Pancreas (tissue), 10 donors: ENCODE results near the gene ANKRD42. TPM values are rescaled to one million over a fixed set of nuclear protein-coding genes. Genes with fewer than 3 reads are reported as not detected.

Experiments used
- ATAC-seq, 4 donors: fragments of 200-7000 bp; cut with Tn5 transposase; one replicate each; pipeline versions ENCODE4 v1.8.0 to v1.9.1; 2020; ENCODE audit warnings: mild to moderate bottlenecking in 4 of 4, moderate library complexity in 4 of 4
- DNase-seq, 6 donors: peaks; one replicate each; pipeline ENCODE4 v3.0.0-alpha.2; 2020
- FAIRE-seq: peaks from 2 replicates; lab custom pipeline; 2012; peaks lifted over from hg19 to GRCh38; lab: Jason Lieb, UNC
- H3K27ac ChIP-seq, 4 donors: fragments of 200-600 bp; sonication (generic); 1 replicate in 3 of 4; 2 replicates in 1 of 4; pipeline versions ENCODE4 v1.5.0 to v1.8.0; 2020
- H3K27me3 ChIP-seq, 4 donors: fragments of 200-600 bp; one replicate each; pipeline ENCODE4 v1.8.0; 2021
- H3K36me3 ChIP-seq, 3 donors: fragments of 200-600 bp; sonication (generic) in 1 of 3; one replicate each; pipeline versions ENCODE4 v1.5.0 to v1.8.0; 2020 to 2021
- H3K4me1 ChIP-seq, 3 donors: fragments of 200-600 bp; one replicate each; pipeline ENCODE4 v1.8.0; 2021
- H3K4me3 ChIP-seq, 4 donors: fragments of 200-600 bp; sonication (generic) in 2 of 4; one replicate each; pipeline versions ENCODE4 v1.5.0 to v1.8.0; 2020 to 2021
- H3K9me3 ChIP-seq, 4 donors: fragments of 200-600 bp; one replicate each; pipeline ENCODE4 v1.8.0; 2021
- CTCF ChIP-seq, 4 donors: fragments of 200-600 bp; sonication (generic) in 3 of 4; IDR thresholded peaks; one replicate each; pipeline versions ENCODE4 v1.5.0 to v1.8.0; 2021; ENCODE audit warnings: antibody characterized with exemption in 4 of 4
- WGBS, 2 donors: extraction: QIAGEN DNeasy Blood & Tissue Kit; methylation state at CpG; one replicate each; pipeline ENCODE4 v1.1.7; 2013; 5-methylcytosine and 5-hydroxymethylcytosine counted together
- intact Hi-C, 3 donors: fragments of 100-400 bp; cut with DNase I; formaldehyde crosslinking; loops; one replicate each; pipeline versions ENCODE4 v1.11.1 to v1.14.2; 2022
- polyA plus RNA-seq, 2 donors: library from polyadenylated mRNA; stranded (reverse); fragments of 200-250 nt; gene quantifications; one replicate each; pipeline ENCODE4 v1.2.3, GENCODE V29; 2013
- total RNA-seq, 6 donors: library from RNA; stranded (reverse); fragmentation: NEBNext Ultra II Directional in 4 of 6; extraction: Animal tissue kit (Norgen Biotek cat#: 25700) in 4 of 6; gene quantifications; one replicate each; pipeline versions ENCODE4 v1.2.1 to v1.2.4, GENCODE V29; 2021 to 2023
- donor health status: healthy with polysubstance abuse.
- donor health status: DM: no; HTN: no; CAD: no; lungs with moderate emphysema.
- donor health status: DM: no; HTN: no; CAD: no.
- donor health status: control.
- donor health status: control.
- donor health status: Bipolar disorder and iron deficiency.
- donor health status: DM: yes; HTN: yes; CAD: no.
- donor health status: DM: no; HTN: no; CAD: no.
- donor health status: DM: no; HTN: no; CAD: no.
- donor health status: DM: yes; HTN: yes; CAD: no.

Gene ANKRD42
- 1 to 10 TPM; 4.1 to 8.1 (median 5.3) TPM for total RNA-seq
- polyA plus RNA-seq, result 1 to 10 TPM; 3.5 to 5.4 TPM

DNA sequence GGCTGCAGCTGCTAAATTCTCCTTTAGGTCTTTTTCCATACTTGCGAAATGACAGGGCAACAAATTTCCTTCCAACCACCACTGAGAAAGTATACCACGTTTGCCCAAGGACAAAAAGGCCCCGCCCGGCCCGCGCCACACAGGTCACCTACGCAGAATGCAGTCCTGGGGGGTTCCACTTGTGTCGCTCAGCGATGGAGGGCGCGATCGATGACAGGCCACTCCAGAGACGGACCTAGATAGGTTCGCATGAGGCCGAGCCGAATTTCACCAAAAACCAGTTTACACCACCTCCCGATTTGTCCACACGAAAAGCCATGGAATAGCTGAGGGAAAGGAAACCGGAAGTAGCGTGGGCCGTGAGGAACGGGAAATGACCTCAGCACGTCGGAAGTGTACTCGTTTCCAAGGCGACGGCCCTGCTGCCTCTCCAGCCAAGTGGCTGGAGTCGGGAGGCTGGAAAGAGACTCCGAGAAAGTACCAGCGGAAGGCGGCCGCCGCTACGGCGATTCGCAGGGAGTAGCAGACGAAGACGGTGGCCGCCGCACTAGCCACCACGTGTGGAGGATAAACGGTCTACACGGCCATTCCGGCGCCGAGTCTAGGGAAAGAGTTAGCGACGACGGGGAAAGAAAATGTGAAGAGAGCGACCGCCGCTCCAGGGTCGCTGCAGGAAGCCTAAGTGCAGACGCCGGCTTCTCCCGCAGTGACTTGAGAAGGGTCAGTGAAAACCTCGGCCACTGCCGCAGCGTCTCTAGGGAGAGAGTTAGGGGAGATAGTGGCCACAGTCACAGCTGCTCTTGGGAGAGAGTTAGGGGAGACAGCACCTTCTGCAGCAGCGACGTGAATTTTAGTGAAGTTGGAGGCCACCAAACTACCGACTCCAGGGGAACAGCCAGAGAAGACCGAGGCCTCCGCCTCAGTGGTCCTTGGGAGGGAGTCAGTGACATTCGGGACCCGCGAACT is at the start of gene ANKRD42:
ANKRD42 (plus strand) TSS at position 398 of the 966 bp plus-strand sequence. CDS start 959 bp downstream, outside the sequence.
- Histone ChIP-seq H3K4me3 (peak within 1 kb of the TSS; percentile 50 to 87 (median 62)), H3K4me1 (peaks cover 8 to 24% (median 18%) of the 10 kb centered on the region in 3 donors), H3K27me3 (no peaks in the 10 kb centered on the region), H3K36me3 (peaks cover 0 to 23% (median 0%) of the 10 kb centered on the region in 3 donors), H3K9me3 (no peaks in the 10 kb centered on the region), H3K27ac (peak within 1 kb of the TSS; percentile 80 to 91 (median 85))
- intact Hi-C loops, result no loop called here
- no peak for TF ChIP-seq CTCF (IDR thresholded peaks at IDR 0.05)
- FAIRE-seq (no peak), DNase-seq (peak; percentile 89 to 95 (median 93)), ATAC-seq (peak; percentile 95 to 98 (median 98))
- WGBS, 2 donors, result 0 to 1% methylated on average over 66 to 67 of the region's 67 CpGs

GRCh38 chr11:83147895-83148294 is 45.6 kb upstream of the ANKRD42 start:
- 83 to 92% methylated on average over 4 of the region's 4 CpGs for WGBS, 2 donors
- no peaks in the 10 kb centered on the region for H3K36me3 ChIP-seq
- DNase-seq (no peak), FAIRE-seq (no peak), ATAC-seq (no peak)
- no peaks in the 10 kb centered on the region for H3K4me1 ChIP-seq
- intact Hi-C loops, result no loop called here
- no peak for TF ChIP-seq CTCF (IDR thresholded peaks at IDR 0.05)
- H3K9me3 ChIP-seq, result no peaks in the 10 kb centered on the region
- H3K27ac ChIP-seq, result no peak overlapping the region
- H3K27me3 ChIP-seq, result no peaks in the 10 kb centered on the region
- H3K4me3 ChIP-seq, result no peak overlapping the region

- 96 to 98% methylated on average over 2 of the region's 2 CpGs for WGBS, 2 donors
Measured at GRCh38 chr11:83150450-83150849, 43.1 kb upstream of the ANKRD42 start.

DNA sequence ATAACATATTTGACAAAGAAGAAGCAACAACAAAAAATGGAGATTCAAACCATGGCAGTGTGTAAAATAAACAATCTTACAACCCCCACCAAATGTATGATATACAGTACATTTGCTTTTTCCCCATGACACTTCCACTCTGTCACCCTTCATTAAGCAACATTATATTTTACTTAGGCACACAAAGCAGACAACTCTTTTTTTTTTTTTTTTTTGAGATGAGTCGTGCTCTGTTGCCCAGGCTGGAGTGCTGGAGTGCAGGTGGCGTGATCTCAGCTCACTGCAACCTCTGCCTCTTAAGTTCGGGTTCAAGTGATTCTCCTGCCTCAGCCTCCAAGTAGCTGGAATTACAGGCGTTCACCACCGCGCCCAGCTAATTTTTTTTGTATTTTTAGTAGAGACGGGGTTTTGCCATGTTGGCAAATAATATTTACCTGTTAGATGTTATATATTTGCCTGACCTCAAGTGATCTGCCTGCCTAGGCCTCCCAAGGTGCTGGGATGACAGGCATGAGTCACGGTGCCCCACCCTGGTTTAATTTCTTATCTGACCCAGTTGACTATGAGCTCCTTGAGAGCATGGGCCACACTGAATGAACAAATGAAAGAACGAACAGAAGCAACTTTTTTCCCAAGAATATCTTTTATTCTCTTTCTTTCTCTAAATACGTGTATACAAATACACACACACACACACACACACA is 42.1 kb upstream of the ANKRD42 start:
- H3K4me1 ChIP-seq, result no peaks in the 10 kb centered on the region
- H3K27ac ChIP-seq, result no peak overlapping the region
- DNase-seq, result no peak
- FAIRE-seq, result no peak
- TF ChIP-seq CTCF (IDR thresholded peaks at IDR 0.05), result no peak
- no peaks in the 10 kb centered on the region for H3K36me3 ChIP-seq
- 82 to 90% methylated on average over 10 of the region's 10 CpGs for WGBS, 2 donors
- no peak overlapping the region for H3K4me3 ChIP-seq
- intact Hi-C loops, result no loop called here
- H3K9me3 ChIP-seq, result no peaks in the 10 kb centered on the region
- H3K27me3 ChIP-seq, result no peaks in the 10 kb centered on the region
- ATAC-seq, result no peak

More at GRCh38 chr11:83150450-83150849, 43.1 kb upstream of the ANKRD42 start:
- Histone ChIP-seq H3K4me1 (no peaks in the 10 kb centered on the region), H3K36me3 (no peaks in the 10 kb centered on the region), H3K4me3 (no peak overlapping the region), H3K27me3 (no peaks in the 10 kb centered on the region), H3K9me3 (no peaks in the 10 kb centered on the region), H3K27ac (no peak overlapping the region)
- no peak for ATAC-seq
- no peak for FAIRE-seq
- no peak for DNase-seq
- TF ChIP-seq CTCF (IDR thresholded peaks at IDR 0.05), result no peak
- intact Hi-C loops, result no loop called here
